Brain microvascular endothelial cell (primary cell): Measurements from ENCODE around the gene RBCK1.
"Not testable (repeated sequence)": the region's sequence is repeated elsewhere in the genome, so short reads cannot be mapped to it uniquely, and the experiment has no call there.

Experiments used
- DNase-seq: peaks from one replicate; pipeline ENCODE4 v3.0.0-alpha.2; 2020
- H3K27ac ChIP-seq: fragments of 250-450 bp; sonication (Bioruptor Pico); 2 replicates; pipeline ENCODE4 v1.5.1; 2020; ENCODE audit warnings: mild to moderate bottlenecking, moderate library complexity
- H3K27me3 ChIP-seq: fragments of 250-450 bp; sonication (Bioruptor Pico); replicated peaks from 2 replicates; pipeline ENCODE4 v1.5.1; 2020; ENCODE audit warnings: mild to moderate bottlenecking
- H3K36me3 ChIP-seq: fragments of 250-450 bp; sonication (Bioruptor Pico); replicated peaks from 2 replicates; pipeline ENCODE4 v1.5.1; 2020; ENCODE audit warnings: mild to moderate bottlenecking
- H3K4me3 ChIP-seq: 2 replicates; pipeline ENCODE4 v1.5.1; 2011; ENCODE audit warnings: low read depth, mild to moderate bottlenecking, control low read depth, low read length, moderate library complexity
- CTCF ChIP-seq: IDR thresholded peaks from 2 replicates; pipeline ENCODE4 v1.5.1; 2011; ENCODE audit warnings: low read depth, mild to moderate bottlenecking, moderate library complexity, low read length, control low read depth, inconsistent platforms; ENCODE audit errors: missing control alignments
- in situ Hi-C: cut with HindIII; loops from 2 replicates; pipeline ENCODE4 v1.10.0; 2017; ENCODE audit warnings: low sequenced_read_pairs, low pct_ligation_motif_present

Gene RBCK1

GRCh38 chr20:381581-382290, 26.4 kb upstream of the RBCK1 start:
- Histone ChIP-seq H3K27me3 (no peaks in the 10 kb centered on the region), H3K27ac (no peak overlapping the region), H3K36me3 (no peaks in the 10 kb centered on the region), H3K4me3 (peak overlapping the region; percentile 69)
- in situ Hi-C loops, result no loop called here
- DNase-seq, result peak; percentile 50
- no peak for TF ChIP-seq CTCF

DNA sequence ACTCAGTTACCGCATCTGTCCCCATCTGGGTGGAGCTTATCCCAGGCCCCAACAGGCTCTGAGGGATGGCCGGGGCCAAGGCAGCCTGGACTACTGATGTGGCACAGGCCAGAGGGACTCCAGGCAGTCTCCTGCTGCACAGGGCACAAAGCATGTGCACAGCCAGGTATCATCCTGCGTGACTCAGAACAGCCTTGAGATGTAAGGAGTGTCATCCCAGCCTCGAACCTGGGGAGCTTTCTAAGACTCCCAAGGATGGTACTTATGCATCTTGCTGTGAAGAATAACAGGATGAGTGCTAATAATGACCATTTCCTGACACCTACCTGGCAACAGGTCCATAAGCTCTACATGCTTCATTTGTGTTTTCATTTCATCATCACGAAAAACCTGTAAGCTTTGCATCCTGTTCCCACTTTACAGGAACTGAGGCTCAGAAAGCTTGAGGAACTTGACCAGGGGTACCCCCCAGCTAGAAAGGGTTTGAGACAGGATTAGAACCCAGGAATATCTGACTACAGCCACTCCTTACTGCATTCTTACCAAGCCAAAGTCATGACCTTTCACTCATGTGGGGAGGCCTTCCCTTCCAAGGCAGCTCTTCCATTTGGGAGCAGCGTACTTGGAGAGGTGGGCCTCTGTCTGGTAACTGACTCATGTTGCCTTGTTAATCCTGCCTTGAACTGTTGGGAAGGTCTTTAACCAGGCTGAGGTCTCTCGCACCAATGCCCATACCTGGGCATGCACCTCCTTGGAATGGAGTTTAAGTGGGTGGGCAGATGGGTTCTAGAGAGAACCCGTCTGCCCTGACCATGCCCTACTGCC, 25.6 kb upstream of the RBCK1 start:
- H3K4me3 ChIP-seq, result peak overlapping the region; percentile 69
- in situ Hi-C loops, result no loop called here
- no peak for DNase-seq
- TF ChIP-seq CTCF, result no peak
- no peaks in the 10 kb centered on the region for H3K36me3 ChIP-seq
- H3K27me3 ChIP-seq, result no peaks in the 10 kb centered on the region
- no peak overlapping the region for H3K27ac ChIP-seq

DNA sequence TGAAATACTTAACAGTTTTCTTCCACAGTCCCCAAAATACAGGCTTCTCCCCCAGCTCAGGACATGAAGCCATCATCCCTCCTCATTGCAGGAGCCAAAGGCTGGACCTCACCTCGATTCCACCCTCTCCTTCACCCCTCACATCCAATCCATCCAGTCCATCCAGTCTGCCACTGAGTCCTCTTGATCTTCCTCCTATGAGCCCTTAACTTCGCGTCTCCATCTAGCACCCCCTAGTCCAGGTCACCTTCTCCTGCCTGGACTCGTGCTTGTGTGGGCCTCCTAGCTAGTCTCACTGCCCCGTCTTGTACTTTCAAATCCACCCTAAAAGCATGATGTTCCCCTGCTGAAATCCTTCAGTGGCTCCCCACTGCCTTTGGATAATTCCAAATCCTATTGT, 24.2 kb upstream of the RBCK1 start:
- no peak overlapping the region for H3K27ac ChIP-seq
- DNase-seq, result no peak
- no peaks in the 10 kb centered on the region for H3K27me3 ChIP-seq
- H3K4me3 ChIP-seq, result no peak overlapping the region
- no peak for TF ChIP-seq CTCF
- peaks cover 8% of the 10 kb centered on the region for H3K36me3 ChIP-seq
- in situ Hi-C loops, result no loop called here

DNA sequence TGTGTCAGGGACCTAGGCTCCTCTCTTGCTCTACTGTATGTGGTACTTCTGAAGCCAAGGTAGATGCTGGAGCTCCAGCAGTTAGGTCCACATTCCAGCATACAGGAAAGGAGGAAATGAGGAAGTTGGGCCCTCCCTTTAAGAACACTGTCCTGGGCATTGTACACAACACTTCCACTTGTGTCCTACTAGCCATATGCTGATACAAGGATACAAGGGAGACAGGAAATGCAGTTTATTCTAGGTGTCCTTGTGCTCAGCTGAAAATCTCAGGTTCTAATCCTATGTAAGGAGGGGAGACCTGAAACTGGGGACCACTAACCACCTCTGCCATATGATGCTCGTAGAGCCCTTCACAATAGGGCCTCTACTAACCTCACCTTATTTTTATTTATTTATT, 23.4 kb upstream of the RBCK1 start:
- no peak for DNase-seq
- Histone ChIP-seq H3K27ac (no peak overlapping the region), H3K27me3 (no peaks in the 10 kb centered on the region), H3K36me3 (peaks cover 8% of the 10 kb centered on the region), H3K4me3 (no peak overlapping the region)
- in situ Hi-C loops, result no loop called here
- TF ChIP-seq CTCF, result no peak

GRCh38 chr20:385448-385847, 22.7 kb upstream of the RBCK1 start:
- in situ Hi-C loops, result no loop called here
- DNase-seq, result no peak
- Histone ChIP-seq H3K36me3 (peaks cover 8% of the 10 kb centered on the region), H3K27ac (no peak overlapping the region), H3K27me3 (no peaks in the 10 kb centered on the region), H3K4me3 (no peak overlapping the region)
- TF ChIP-seq CTCF, result no peak

DNA sequence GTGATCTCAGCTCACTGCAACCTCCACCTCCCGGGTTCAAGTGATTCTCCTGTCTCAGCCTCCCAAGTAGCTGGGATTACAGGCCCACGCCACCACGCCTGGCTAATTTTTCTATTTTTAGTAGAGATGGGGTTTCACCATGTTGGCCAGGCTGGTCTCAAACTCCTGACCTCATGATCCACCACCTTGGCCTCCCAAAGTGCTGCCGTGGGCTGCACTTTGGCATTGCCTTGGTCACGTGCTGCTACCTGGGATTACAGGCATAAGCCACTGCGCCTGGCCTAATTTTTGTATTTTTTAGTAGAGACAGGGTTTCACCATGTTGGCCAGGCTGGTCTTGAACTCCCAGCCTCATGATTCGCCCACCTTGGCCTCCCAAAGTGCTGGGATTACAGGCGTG, 21.5 kb upstream of the RBCK1 start:
- H3K27me3 ChIP-seq, H3K4me3 ChIP-seq, H3K27ac ChIP-seq, in situ Hi-C loops, DNase-seq: not testable (repeated sequence)
- peaks cover 15% of the 10 kb centered on the region for H3K36me3 ChIP-seq
